GM12878 (cell line): ENCODE measurements around the gene RUNX3. TPM values are rescaled to one million over a fixed set of nuclear protein-coding genes. Genes with fewer than 3 reads are reported as not detected.
A peak's percentile ranks its signal among the peaks of the same experiment; 100 is the strongest.

Source experiments
- ATAC-seq: fragments of 200-7000 bp; cut with Tn5 transposase; 3 replicates; pipeline ENCODE4 v1.9.1; 2020; ENCODE audit warnings: mild to moderate bottlenecking, moderate library complexity
- BruUV-seq: library from RNA; stranded (reverse); fragments of 400-500 nt; replicated peaks from 2 replicates; lab custom pipeline; 2021; lab: Mats Ljungman, UMichigan
- CTCF ChIA-PET: fragments of 300-600 bp; sonication (Branson Sonifier 250); formaldehyde crosslinking; extraction: SDS; loops from one replicate; lab custom pipeline; 2021; ENCODE audit warnings: inconsistent platforms; lab: Yijun Ruan, JAX
- POLR2A ChIA-PET: fragments of 350-600 bp; formaldehyde crosslinking; extraction: SDS; loops from one replicate; lab custom pipeline; 2021; ENCODE audit warnings: inconsistent platforms; lab: Charles Lee
- RAD21 ChIA-PET: fragments of 300-600 bp; sonication (Branson Sonifier 250); formaldehyde crosslinking; loops from one replicate; lab custom pipeline; 2023; ENCODE audit warnings: antibody characterized with exemption; ENCODE audit not compliant: unreplicated experiment; lab: Charles Lee
- SMC1A ChIA-PET: fragments of 300-600 bp; sonication (Branson Sonifier 250); formaldehyde crosslinking; loops from one replicate; lab custom pipeline; 2023; ENCODE audit not compliant: unreplicated experiment, uncharacterized antibody; lab: Charles Lee
- DNase-seq: peaks from one replicate; pipeline ENCODE4 v3.0.0-alpha.2; 2011; ENCODE audit warnings: low read depth, low spot score
- FAIRE-seq: peaks from 3 replicates; lab custom pipeline; 2011; peaks lifted over from hg19 to GRCh38; lab: Jason Lieb, UNC
- H2AFZ ChIP-seq: 2 replicates; pipeline ENCODE4 v1.6.0; 2011; ENCODE audit warnings: low read depth, low read length, control low read depth; ENCODE audit not compliant: control insufficient read depth
- H3K27ac ChIP-seq: 2 replicates; pipeline ENCODE4 v1.5.1; 2011; ENCODE audit warnings: control low read depth; ENCODE audit not compliant: control insufficient read depth, insufficient read depth
- H3K27me3 ChIP-seq, 2 experiments: replicated peaks in 1 of 2; 2 replicates each; pipeline versions ENCODE4 v1.6.0 to v1.6.1; 2011; ENCODE audit warnings: low read length in 1 of 2; ENCODE audit not compliant: control insufficient read depth in 2 of 2, insufficient read depth in 2 of 2
- H3K36me3 ChIP-seq, 2 experiments: 2 replicates each; pipeline ENCODE4 v1.5.1; 2011; ENCODE audit warnings: low read length in 1 of 2; ENCODE audit not compliant: control insufficient read depth in 2 of 2, insufficient read depth in 2 of 2
- H3K4me1 ChIP-seq: 2 replicates; pipeline ENCODE4 v1.6.1; 2011; ENCODE audit warnings: mild to moderate bottlenecking, low read length, moderate library complexity, mixed read lengths; ENCODE audit not compliant: control insufficient read depth, insufficient read depth
- H3K4me2 ChIP-seq: 2 replicates; pipeline ENCODE4 v1.6.0; 2011; ENCODE audit warnings: control low read depth; ENCODE audit not compliant: control insufficient read depth, insufficient read depth
- H3K4me3 ChIP-seq: fragments of 200-600 bp; sonication (generic); 2 replicates; pipeline ENCODE4 v1.5.1; 2016
- H3K79me2 ChIP-seq: 2 replicates; pipeline ENCODE4 v1.6.0; 2011; ENCODE audit warnings: low read length; ENCODE audit not compliant: control insufficient read depth, insufficient read depth
- H3K9ac ChIP-seq: 2 replicates; pipeline ENCODE4 v1.8.0; 2011; ENCODE audit warnings: low read length, control low read depth, mixed read lengths; ENCODE audit not compliant: control insufficient read depth, insufficient read depth
- H3K9me3 ChIP-seq: replicated peaks from 3 replicates; pipeline ENCODE4 v1.5.1; 2011; ENCODE audit warnings: mild to moderate bottlenecking, low read length; ENCODE audit not compliant: control insufficient read depth, insufficient read depth
- H4K20me1 ChIP-seq: 2 replicates; pipeline ENCODE4 v1.6.0; 2011; ENCODE audit not compliant: control insufficient read depth, insufficient read depth
- DPF2 ChIP-seq: fragments of 450-650 bp; IDR thresholded peaks from 2 replicates; pipeline ENCODE4 v1.6.1; 2017; ENCODE audit warnings: mild to moderate bottlenecking
- LARP7 ChIP-seq: fragments of 450-650 bp; IDR thresholded peaks from 2 replicates; pipeline ENCODE4 v1.6.1; 2017; ENCODE audit warnings: mild to moderate bottlenecking
- NR2C2 ChIP-seq: IDR thresholded peaks from 2 replicates; pipeline ENCODE4 v1.6.1; 2011; ENCODE audit warnings: borderline replicate concordance, low read depth; ENCODE audit not compliant: control insufficient read depth, insufficient read length
- POU2F2 ChIP-seq: IDR thresholded peaks from 3 replicates; pipeline ENCODE4 v1.6.1; 2011; ENCODE audit warnings: low read depth, mild to moderate bottlenecking, low read length, borderline replicate concordance
- ZNF24 ChIP-seq: fragments of 450-650 bp; IDR thresholded peaks from 2 replicates; pipeline ENCODE4 v1.6.1; 2017; ENCODE audit warnings: antibody characterized with exemption, mild to moderate bottlenecking
- WGBS: methylation state at CpG from one replicate; pipeline ENCODE4 v1.1.6; 2016; ENCODE audit warnings: low lambda C conversion rate; ENCODE audit not compliant: insufficient replicate concordance, insufficient coverage; ENCODE audit errors: missing lambda C conversion rate; 5-methylcytosine and 5-hydroxymethylcytosine counted together
- in situ Hi-C: fragments of 300-500 bp; cut with MboI; formaldehyde crosslinking; loops from 9 replicates; pipeline ENCODE4 v1.14.3; 2018; ENCODE audit warnings: mixed read lengths
- intact Hi-C: fragments of 100-400 bp; cut with micrococcal nuclease; formaldehyde crosslinking; loops from one replicate; pipeline ENCODE4 v1.14.2; 2022; ENCODE audit not compliant: unreplicated experiment
- polyA plus RNA-seq, 11 experiments: library from polyadenylated mRNA; depleted of rRNA in 4 of 11; unstranded in 6 of 11; stranded (reverse) in 5 of 11; fragments of >200 nt; fragmentation: Nextera tagmentation in 4 of 11; fragmentation: Illumina TruSeq in 1 of 11; extraction: Ambion mirVana in 4 of 11; extraction: Trizol in 1 of 11; gene quantifications; 1 replicate in 1 of 11; 2 replicates in 10 of 11; pipeline versions ENCODE4 v1.2.1 to v1.2.3, GENCODE V29; 2011 to 2016; ENCODE audit warnings: inconsistent platforms in 2 of 11, missing spikeins in 2 of 11, low read depth in 1 of 11
- total RNA-seq, 4 experiments: library from RNA; depleted of rRNA in 3 of 4; stranded (reverse); fragments of >200 nt in 3 of 4; fragmentation: Illumina TruSeq in 1 of 4; extraction: Trizol in 1 of 4; gene quantifications; 2 replicates each; pipeline versions ENCODE4 v1.2.1 to v1.2.3, GENCODE V29; 2013 to 2021
- TF ChIP-seq, protein P1 (sequence below): fragments of 150-350 bp; IDR thresholded peaks from 2 replicates; pipeline ENCODE4 v1.6.1; 2014; ENCODE audit warnings: mild to moderate bottlenecking, low read depth, low read length

RUNX3 gene
- total and polyA plus RNA-seq, 10 of the 15 experiments (the other 5 are each of a cell fraction or from before 2014, with no cell fraction given), result 19.0 to 151 (median 31.4) TPM

GRCh38 chr1:24965571-24965930, 35.5 kb upstream of the RUNX3 start:
- Histone ChIP-seq H3K36me3 (no peaks in the 10 kb centered on the region; a peak in 1 of 4 replicates), H3K9ac (peak overlapping the region; percentile 72), H2AFZ (no peak overlapping the region), H3K27ac (peak overlapping the region; percentile 98), H3K4me3 (peak overlapping the region; percentile 31; the same call in 1 of the 2 replicates), H3K4me1 (peaks cover 25% of the 10 kb centered on the region), H3K9me3 (no peaks in the 10 kb centered on the region), H3K79me2 (peaks cover 44% of the 10 kb centered on the region), H4K20me1 (no peaks in the 10 kb centered on the region; the same call in 1 of the 2 replicates), H3K4me2 (peak overlapping the region; percentile 68), H3K27me3 (no peaks in the 10 kb centered on the region)
- peak; percentile 9; the same call in 1 of the 2 replicates for TF ChIP-seq DPF2
- 0 out of 3 replicates have a peak, but pooled peaks have one; percentile 37 for TF ChIP-seq POU2F2
- TF ChIP-seq LARP7, result peak; percentile 22; the same call in 1 of the 2 replicates
- TF ChIP-seq ZNF24, result no peak
- TF ChIP-seq NR2C2, result no peak
- TF ChIP-seq, protein P1, sequence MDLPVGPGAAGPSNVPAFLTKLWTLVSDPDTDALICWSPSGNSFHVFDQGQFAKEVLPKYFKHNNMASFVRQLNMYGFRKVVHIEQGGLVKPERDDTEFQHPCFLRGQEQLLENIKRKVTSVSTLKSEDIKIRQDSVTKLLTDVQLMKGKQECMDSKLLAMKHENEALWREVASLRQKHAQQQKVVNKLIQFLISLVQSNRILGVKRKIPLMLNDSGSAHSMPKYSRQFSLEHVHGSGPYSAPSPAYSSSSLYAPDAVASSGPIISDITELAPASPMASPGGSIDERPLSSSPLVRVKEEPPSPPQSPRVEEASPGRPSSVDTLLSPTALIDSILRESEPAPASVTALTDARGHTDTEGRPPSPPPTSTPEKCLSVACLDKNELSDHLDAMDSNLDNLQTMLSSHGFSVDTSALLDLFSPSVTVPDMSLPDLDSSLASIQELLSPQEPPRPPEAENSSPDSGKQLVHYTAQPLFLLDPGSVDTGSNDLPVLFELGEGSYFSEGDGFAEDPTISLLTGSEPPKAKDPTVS, result no peak
- ChIA-PET SMC1A (interaction anchor here (0.6 to 18.5 kb wide), 11 partner anchors 12 to 169 kb away, joined by 3 to 391 read pairs (median 7); partner anchors contain the start of gene RUNX3), RAD21 (interaction anchor here (0.7 to 10.4 kb wide), 15 partner anchors 9 to 134 kb away, joined by 3 to 214 read pairs (median 11); partner anchors contain the start of gene RUNX3), CTCF (interaction anchor here (0.7 to 18.6 kb wide), 9 partner anchors 18 to 136 kb away, joined by 3 to 396 read pairs (median 4); partner anchors contain the start of gene RUNX3), POLR2A (interaction anchor here (0.7 to 13.4 kb wide), 13 partner anchors 10 to 267 kb away, joined by 3 to 220 read pairs (median 8); partner anchors contain the start of genes CLIC4 and SYF2)
- intact Hi-C loops (loop anchor here (1.0 to 2.0 kb wide), 3 partner anchors 31 to 67 kb away; no protein-coding TSS in a partner anchor), in situ Hi-C loops (no loop called here)
- DNase-seq (no peak), ATAC-seq (no peak), FAIRE-seq (no peak)
- 27% methylated on average over 10 of the region's 10 CpGs for WGBS
- TSS peak; percentile 86 for BruUV-seq
